ENCODE data around the gene GLS2. TPM values are rescaled to one million over a fixed set of nuclear protein-coding genes. Genes with fewer than 3 reads are reported as not detected.
"Not testable (repeated sequence)": the region's sequence is repeated elsewhere in the genome, so short reads cannot be mapped to it uniquely, and the experiment has no call there.

The GLS2 gene
- polyA plus RNA-seq, 4 donors: 1.2 to 3.0 (median 2.1) TPM

DNA sequence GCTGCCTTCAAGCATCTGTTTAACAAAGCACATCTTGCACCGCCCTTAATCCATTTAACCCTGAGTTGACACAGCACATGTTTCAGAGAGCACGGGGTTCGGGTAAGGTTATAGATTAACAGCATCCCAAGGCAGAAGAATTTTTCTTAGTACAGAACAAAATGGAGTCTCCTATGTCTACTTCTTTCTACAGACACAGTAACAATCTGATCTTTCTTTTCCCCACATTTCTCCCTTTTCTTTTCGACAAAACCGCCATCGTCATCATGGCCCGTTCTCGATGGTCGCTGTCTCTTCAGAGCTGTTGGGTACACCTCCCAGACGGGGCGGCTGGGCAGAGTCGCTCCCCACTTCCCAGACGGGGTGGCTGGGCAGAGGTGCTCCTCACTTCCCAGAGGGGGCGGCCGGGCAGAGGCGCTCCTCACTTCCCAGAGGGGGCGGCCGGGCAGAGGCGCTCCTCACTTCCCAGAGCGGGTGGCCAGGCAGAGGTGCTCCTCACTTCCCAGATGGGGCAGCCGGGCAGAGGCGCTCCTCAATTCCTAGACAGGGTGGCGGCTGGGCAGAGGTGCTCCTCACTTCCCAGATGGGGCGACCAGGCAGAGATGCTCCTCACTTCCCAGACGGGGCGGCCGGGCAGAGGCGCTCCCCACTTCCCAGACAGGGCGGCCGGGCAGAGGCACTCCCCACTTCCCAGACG lies 5.6 kb upstream of the GLS2 start:
- DNase-seq (ENCODE audit: low read depth in 4 of 4, low spot score in 2 of 4): not testable (repeated sequence)

DNA sequence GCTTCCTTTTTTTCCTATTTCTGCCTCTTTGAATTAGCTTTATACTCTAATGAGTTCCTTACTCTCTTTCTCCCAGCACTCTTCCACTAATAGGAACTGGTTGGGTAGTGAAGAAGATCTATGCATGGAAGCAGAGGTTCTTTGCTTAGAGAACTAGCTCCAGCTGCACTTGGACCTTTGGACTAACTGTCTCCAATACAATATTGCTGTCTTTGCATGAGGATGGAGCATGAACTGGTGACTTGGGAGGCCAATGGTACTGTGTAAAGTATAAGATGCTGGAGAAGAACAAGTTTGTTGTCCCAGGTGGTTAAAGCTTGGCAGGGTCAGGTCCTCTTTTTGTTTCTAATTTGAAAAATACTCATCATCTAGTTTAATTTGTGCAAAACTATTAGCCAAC lies 2.4 kb upstream of the GLS2 start:
- DNase-seq (ENCODE audit: low read depth in 4 of 4, low spot score in 2 of 4): no peak

DNA sequence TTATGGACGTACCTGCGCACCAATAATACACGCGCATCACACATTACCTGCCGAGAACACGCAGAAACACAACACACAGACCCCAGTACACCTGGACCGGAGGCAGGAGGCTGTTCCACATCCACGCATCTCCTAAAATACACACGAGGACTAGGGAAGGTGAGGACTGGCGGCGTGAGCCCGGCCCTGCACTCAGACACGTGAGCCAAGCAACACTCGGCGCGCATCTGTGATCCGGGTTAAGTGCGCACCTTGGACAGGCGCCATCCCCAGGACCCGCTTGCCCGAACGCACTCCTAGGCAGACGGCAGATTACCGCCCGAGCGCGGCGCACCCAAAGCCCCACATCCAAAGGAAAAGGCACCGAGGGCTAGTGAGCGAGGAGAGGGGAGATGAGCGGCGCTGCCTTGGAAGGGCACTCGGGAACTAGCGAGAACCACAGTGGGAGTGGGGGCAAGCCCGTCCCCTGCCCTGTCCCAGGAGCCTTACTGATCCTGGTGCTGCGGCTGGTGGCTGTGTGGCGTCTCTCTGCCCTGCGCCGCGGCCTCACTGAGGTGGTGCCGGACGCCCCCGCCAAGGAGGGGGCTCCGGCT lies 417 bp downstream of the GLS2 start:
- DNase-seq (ENCODE audit: low read depth in 4 of 4, low spot score in 2 of 4): peak in 3 of 4 donors; percentile 7 to 34 (median 25)

DNA sequence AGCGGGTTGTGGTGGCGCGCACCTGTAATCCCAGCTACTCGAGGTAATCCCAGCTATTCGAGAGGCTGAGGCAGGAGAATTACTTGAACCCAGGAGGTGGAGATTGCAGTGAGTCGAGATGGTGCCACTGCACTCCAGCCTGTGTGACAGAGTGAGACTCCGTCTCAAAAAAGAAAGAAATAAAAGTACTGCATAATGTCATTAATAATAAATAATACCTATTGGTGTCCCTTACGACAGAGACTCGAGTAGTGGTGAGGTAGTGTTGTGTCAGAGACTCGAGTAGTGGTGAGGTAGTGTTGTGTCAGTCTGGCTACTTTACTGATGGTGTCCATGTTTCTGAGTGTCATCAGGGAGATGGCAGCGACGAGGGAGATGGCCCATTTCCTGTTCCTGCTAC lies 1.3 kb downstream of the GLS2 start:
- DNase-seq (ENCODE audit: low read depth in 4 of 4, low spot score in 2 of 4): no peak

DNA sequence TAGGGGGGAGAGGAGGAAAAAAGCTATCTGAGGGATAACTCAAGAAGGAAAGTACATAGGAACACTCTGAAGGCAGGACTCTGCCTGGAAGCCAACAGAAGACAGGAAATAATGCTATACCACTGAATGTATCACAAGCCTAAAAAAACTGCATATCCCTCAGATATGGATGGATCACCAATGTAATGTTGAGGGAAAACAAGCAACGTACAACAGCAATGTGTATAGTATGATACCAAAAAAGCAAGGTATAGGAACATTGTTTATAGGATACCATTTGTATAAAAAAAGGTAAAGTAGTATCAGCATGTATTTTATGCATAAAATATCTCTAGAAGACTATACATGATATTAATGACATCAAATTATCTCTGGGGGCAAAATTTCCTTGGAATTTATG lies 3.4 kb downstream of the GLS2 start:
- no peak for DNase-seq (ENCODE audit: low read depth in 4 of 4, low spot score in 2 of 4)

DNA sequence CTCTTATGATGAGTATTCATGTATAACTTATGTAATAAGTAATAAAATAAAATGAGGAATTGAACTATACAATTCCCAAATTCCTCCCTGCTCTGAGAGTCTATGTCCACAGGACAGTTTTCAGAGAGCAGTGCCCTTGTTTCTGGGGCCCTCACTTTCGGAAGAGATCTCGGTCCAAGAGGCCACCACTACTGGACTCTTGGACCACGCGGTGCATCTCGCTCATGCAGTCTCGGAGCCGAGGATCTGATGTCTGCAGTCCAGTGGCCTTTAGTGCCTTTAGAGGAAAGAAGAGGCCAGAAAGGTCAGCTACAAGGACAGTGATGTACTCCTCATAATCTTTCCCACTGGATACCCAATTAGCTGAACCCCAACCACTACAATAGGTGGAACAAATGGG lies 8.3 kb downstream of the GLS2 start:
- no peak for DNase-seq (ENCODE audit: low read depth in 4 of 4, low spot score in 2 of 4)

DNA sequence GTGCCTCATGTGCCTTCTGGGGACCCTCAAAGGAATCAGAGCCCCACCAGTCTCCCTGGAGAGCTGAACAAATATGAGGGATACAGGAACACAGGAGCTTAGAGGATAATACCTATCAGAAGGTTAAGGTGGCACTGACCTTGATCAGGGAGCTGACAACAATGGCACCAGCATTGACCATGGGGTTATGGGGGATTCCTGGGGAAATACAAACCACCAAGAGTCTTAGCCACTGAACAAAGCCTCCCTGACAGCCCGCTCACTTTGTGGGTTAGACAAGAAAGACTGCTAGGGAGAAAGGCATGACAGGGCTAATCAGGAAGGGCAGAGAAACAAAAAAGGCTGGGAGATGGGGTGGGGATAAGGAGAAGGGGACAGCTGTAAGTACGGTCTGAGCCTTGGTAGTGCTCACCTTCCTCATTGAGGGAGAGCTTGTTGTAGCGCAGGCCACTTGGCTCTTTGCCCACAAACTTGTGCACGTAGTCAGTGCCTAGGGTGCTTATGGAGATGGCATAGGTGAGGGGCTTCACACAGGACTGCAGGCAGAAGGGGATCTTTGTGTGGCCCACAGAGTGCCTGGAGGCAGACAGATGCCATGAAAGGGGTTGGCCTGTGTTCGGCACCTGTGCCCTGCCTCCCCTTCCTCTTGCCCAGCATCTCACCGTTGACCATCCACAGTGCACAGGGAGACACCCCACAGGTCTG lies 10.3 kb downstream of the GLS2 start:
- DNase-seq (ENCODE audit: low read depth in 4 of 4, low spot score in 2 of 4): no peak

DNA sequence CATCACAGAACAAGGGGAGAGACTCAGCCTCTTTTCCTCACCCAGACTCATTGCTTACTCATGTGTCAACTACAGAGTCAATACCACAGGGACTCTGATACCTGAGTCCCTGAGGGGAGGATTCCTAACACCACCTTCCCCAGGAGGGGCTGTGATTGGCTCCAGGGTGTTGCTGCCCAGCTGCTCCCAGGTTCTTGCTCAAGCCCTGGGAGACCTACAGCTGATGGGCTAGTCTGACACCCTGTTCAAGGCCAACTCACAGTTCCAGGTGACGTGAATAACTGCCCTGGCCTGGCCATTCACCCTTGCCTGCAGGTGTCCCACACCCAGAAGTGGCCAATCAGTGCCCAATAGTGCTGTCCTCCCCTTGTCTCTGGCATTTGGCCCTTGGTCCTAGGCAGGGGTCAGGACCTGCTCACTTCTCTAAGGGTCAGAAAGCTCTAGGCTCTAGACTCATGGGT lies 11.0 kb downstream of the GLS2 start:
- no peak for DNase-seq (ENCODE audit: low read depth in 4 of 4, low spot score in 2 of 4)

DNA sequence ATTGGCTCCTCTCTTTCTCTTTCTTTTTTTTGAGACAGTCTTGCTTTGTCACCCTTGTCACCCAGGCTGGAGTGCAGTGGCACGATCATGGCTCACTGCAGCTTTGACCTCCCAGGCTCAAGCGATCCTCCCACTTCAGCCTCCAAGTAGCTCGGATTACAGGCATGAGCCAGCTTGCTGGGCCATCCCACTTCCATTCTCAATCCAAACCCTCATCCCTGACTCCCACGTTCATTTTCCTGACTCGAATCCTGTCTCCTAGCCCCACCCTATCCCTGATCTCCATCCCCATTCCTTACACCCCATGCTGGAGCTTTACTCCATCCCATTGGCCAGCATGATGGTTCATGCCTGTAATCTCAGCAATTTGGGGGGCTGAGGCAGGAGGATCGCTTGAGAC lies 11.8 kb downstream of the GLS2 start:
- no peak for DNase-seq (ENCODE audit: low read depth in 4 of 4, low spot score in 2 of 4)

DNA sequence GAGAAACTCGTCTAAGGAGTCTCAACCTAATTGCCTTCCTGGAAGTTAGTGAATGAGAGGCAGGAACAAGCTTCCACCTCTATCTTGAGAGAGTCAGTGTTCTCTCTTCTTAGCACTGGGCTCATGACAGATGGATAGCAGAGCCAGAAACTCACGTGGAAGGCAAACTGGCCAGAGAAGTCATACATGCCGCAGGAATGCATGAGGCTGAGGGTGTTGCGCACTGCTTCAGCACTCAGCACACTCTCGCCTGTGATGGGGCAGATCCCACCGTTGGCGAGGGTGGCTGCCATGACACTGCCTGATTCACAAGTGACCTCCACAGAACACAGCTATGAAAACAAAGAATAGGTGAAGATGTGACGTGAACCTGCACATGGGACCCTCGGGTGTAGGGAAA lies 13.6 kb downstream of the GLS2 start:
- no peak for DNase-seq (ENCODE audit: low read depth in 4 of 4, low spot score in 2 of 4)

DNA sequence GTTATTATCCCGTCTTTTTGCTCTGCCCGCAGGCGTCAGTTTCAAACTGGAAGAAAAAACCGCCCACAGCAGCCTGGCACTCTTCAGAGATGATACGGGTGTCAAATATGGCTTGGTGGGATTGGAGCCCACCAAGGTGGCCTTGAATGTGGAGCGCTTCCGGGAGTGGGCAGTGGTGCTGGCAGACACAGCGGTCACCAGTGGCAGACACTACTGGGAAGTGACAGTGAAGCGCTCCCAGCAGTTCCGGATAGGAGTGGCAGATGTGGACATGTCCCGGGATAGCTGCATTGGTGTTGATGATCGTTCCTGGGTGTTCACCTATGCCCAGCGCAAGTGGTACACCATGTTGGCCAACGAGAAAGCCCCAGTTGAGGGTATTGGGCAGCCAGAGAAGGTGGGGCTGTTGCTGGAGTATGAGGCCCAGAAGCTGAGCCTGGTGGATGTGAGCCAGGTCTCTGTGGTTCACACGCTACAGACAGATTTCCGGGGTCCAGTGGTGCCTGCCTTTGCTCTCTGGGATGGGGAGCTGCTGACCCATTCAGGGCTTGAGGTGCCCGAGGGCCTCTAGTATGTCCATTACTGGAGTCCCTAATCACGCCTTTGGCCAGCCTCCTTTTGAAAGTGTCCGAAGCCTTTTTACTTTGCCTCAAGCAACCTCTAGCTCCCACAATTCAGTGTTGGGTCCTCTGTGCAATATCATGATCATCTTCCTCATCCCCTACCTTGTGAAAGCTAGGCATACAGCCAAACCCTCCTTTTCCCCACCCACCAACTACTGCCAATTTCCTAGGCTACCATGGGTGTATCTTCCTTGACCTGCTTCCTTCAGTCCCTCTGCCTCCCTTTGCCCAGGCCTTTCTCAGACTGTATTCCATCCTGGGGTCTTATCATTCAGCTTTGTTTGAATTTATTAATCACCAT lies 18.7 kb downstream of the GLS2 start:
- no peak for DNase-seq (ENCODE audit: low read depth in 4 of 4, low spot score in 2 of 4)

DNA sequence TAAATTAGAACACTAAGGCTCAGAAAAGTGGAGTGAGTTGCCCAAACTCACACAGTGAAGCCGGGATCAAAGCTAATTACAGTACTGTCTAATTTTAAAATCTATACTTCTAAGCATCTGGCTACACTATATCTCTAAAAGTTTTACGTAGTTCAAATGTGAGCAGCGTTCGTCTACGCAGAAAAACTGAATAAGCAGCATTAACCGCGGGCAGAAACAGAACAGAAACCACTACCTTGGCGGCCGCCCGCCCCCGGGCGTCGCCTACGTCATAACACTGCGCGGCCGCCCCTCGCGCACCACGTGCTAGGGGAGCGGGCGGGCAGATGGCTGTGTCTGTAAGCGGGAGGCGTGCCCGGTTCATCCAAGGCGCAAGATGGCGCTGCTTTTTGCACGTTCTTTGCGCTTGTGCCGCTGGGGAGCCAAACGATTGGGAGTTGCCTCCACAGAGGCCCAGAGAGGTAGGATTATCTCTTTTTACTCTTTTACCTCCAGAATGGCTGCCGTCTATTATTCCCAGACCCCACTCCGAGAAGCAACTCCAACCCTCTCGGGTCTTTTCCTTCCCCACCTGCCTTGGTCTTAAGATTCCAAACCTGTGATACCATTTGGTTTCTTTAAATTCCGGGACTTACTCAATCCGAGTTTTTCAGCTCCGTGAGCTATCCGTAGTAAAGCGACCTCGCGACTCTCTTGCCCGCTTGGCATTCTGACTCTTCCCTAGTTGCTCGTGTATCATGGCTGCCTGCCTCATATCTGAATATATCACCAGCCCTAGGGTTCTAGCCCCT lies 19.6 kb downstream of the GLS2 start, which contains the start of gene SPRYD4:
SPRYD4 (plus strand) TSS at position 363 of the 791 bp plus-strand sequence; CDS start at position 377, 14 bp downstream.
- peak; percentile 78 to 87 (median 82) for DNase-seq (ENCODE audit: low read depth in 4 of 4, low spot score in 2 of 4)

DNA sequence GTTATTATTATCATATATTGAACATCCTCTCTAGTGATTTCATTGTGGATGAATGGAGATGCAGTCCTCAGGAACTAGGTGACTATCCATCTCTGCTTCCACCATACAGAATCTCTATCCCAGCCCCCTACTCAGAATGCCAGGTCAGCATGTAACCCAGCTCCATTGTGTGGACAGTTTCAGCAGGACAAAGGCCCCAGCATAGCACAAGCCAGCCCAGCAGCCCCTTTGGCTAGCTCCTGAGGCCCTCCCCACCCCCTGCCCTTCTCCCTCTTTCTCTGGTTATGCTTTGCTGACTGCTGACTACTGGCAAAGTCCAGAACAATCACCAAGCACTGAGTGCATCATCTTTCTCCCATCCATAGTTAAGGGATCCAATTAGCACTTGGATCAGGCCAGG lies 25.4 kb downstream of the GLS2 start:
- DNase-seq (ENCODE audit: low read depth in 4 of 4, low spot score in 2 of 4): no peak

DNA sequence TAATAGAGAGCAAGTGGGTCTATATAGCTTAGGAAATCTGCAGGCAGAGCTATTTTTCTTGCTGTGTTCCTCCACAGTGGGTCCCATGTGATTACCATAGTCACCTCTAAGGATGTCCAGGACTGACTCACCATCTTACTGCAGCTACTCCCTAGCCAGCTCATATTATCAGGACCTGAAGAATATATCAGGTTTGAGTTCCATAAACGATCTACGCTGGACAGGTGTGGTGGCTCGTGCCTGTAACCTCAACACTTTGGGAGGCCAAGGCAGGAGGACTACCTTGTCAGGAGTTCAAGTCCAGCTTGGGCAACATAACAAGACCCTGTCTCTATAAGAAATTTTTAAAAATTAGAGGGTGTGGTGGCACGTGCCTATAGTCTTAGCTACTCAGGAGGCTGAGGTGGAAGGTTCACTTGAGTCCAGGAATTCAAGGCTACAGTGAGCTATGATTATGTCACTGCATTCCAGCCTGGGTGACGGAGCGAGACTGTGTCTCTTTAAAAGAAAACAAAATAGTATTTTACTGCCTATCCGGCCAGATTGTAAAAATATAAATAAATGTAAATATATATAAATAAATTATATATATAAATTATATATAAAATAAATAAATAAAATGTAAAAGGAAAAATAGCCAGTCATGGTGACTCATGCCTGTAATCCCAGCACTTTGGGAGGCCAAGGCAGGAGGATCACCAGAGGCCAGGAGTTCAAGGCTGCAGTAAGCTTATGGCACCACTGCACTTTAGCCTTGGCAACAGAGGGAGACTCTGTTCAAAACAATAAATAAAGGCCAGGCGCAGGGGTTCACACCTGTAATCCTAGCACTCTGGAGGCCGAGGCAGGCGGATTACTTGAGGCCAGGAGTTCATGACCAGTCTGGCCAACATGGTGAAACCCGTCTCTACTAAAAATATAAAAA lies 26.5 kb downstream of the GLS2 start:
- no peak for DNase-seq (ENCODE audit: low read depth in 4 of 4, low spot score in 2 of 4)

DNA sequence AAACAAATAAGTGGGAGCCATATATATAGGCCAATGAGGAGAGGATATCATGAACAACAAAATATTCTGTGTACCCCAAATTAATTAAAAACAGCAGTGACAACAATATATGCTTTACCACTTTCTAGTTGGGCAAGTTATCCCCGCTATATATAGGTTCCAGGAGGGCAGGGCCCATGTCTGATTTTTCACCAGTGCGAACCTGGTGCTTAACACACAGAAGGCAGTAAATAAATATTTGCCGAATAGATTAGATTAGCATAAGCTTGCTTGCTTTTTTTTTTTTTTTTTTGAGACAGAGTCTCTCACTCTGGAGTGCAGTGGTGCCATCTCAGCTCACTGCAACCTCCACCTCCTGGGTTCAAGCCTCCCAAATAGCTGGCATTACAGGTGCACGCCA lies 30.1 kb downstream of the GLS2 start:
- no peak for DNase-seq (ENCODE audit: low read depth in 4 of 4, low spot score in 2 of 4)

DNA sequence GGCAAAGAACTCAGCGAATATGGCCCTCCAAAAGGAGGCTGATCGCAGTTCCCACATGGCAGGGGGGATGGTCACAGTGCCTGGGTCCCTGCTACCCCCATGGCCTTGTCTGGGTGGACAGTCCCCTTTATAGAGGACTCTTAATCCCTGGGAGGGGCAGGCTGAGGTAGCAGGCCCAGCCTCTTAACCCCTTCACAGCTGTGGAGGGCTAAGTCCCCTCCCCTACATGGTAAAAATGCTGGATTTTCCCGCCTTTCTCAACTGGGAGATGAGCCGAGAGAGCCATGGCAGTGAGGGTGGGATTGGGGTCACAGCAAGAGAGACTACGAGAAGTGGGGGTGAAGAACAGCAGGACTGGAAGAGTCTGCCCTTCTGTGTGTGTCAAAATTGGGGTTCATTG lies 33.4 kb downstream of the GLS2 start, which contains the start of gene MIP:
MIP (minus strand) TSS at position 101 of the 400 bp plus-strand sequence; CDS start at position 57, 44 bp downstream.
- no peak for DNase-seq (ENCODE audit: low read depth in 4 of 4, low spot score in 2 of 4)

DNA sequence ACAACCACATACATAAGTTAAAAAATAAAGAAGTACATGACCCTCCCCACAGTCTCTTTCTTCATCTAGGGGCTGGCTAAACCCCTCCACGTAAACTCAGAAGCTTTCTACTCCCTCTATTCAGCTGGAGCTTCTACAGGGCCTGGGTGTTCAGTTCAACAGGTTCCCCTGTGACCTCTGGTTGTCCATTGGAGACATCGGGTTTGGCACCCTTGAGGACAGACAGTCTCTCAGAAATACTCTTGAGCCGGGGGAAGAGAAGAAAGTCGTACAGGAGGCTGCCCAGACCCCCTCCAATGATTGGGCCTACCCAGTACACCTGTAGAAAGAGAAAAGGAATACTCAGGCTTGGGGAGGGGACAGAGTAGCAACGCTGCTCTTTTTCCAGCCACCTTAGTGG lies 36.8 kb downstream of the GLS2 start:
- no peak for DNase-seq (ENCODE audit: low read depth in 4 of 4, low spot score in 2 of 4)

DNA sequence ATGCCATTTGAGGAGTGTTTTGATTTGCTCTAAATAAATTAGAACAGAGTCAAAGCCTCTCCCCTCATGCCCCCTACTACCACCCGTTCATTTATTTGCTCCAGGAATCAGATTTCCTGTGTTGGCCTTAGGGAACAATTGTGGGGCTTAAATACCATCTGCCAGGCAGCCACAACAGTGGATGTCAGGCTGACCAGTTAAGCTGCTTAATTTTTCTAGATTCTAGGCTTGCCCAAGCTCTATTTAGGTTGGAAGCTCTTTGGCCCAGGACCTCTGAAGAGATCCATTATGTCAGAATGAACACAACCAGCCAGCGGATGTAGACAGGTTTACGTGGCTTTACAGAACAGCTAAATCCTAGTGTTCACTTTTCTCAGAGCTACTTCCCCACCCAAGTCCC lies 37.7 kb downstream of the GLS2 start:
- DNase-seq (ENCODE audit: low read depth in 4 of 4, low spot score in 2 of 4): no peak

DNA sequence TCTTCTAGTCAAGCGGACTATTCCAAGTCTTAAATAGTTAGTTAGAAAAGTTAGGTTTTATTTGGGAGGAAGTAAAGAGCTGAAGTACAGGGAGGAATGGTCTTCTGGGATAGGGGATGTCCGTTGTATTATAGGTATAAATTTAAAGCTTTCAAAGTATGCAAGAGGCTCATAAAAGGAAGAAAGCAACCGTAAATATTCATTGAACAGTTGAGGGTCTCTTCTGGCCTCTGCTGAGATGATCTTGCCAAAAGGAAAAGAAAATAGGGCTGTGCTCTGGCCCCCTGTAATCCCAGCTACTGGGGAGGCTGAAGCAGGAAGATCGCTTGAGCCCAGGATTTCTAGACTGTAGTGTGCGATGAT lies 38.4 kb downstream of the GLS2 start:
- no peak for DNase-seq (ENCODE audit: low read depth in 4 of 4, low spot score in 2 of 4)
